Measurements from ENCODE around the gene COQ4. TPM values are rescaled to one million over a fixed set of nuclear protein-coding genes. Genes with fewer than 3 reads are reported as not detected.

The COQ4 gene
- total RNA-seq, 2 donors from 2014 or later, result 40.8 to 59.5 TPM

- H3K9me3 ChIP-seq, result no peaks in the 10 kb centered on the region
- TF ChIP-seq, protein P1, sequence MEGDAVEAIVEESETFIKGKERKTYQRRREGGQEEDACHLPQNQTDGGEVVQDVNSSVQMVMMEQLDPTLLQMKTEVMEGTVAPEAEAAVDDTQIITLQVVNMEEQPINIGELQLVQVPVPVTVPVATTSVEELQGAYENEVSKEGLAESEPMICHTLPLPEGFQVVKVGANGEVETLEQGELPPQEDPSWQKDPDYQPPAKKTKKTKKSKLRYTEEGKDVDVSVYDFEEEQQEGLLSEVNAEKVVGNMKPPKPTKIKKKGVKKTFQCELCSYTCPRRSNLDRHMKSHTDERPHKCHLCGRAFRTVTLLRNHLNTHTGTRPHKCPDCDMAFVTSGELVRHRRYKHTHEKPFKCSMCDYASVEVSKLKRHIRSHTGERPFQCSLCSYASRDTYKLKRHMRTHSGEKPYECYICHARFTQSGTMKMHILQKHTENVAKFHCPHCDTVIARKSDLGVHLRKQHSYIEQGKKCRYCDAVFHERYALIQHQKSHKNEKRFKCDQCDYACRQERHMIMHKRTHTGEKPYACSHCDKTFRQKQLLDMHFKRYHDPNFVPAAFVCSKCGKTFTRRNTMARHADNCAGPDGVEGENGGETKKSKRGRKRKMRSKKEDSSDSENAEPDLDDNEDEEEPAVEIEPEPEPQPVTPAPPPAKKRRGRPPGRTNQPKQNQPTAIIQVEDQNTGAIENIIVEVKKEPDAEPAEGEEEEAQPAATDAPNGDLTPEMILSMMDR (IDR thresholded peaks at IDR 0.05), result no peak
- no peak overlapping the region for H3K9ac ChIP-seq (ENCODE audit: low read depth in 2 of 2, low read length in 2 of 2)
- H3K36me3 ChIP-seq, result no peaks in the 10 kb centered on the region
- intact Hi-C loops (cut with DNase I), result no loop called here
- no peak for DNase-seq
- H3K27ac ChIP-seq, result no peak overlapping the region
- H3K4me1 ChIP-seq, result no peaks in the 10 kb centered on the region
- H3K4me3 ChIP-seq, result no peak overlapping the region
- H3K27me3 ChIP-seq, result no peaks in the 10 kb centered on the region
Measured at GRCh38 chr9:128286440-128286839, 36.2 kb upstream of the COQ4 start.

DNA sequence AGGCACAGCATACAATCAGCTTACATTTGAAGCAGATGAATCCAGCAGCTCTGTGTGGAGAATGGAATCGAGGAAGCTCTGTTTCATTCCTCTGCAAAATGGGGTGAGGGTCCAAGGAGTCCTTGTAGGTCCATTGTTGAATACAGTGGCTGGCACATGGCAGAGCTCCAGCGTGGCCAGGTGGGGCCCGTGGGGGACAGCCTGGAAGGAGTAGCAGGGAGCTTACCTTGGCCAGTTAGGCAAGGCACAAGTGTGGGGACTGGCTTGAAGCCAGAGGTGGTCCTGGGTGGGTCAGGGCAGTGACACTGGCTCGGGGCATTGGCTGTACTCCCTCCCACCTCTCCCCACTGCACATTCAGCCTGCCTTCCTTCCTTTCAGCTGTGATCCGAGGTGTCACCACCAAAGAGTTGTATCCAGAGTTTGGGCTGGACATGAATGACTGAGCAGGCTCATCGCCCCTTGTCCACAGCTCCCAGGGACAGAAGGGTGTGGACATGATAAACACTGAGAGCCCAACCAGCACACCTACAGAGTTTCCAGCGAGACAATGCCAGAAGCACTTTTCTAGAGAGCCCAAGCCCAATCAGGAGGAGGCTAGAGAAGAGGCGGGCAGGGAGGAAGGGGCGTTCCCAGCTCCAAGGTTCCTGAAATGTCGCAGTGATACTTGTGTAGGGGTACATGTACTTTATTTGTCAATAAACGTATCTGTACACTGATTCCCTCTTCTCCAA lies 34.2 kb upstream of the COQ4 start:
- Histone ChIP-seq H3K27ac (no peak overlapping the region), H3K4me1 (no peaks in the 10 kb centered on the region), H3K36me3 (no peaks in the 10 kb centered on the region), H3K9ac (ENCODE audit: low read depth in 2 of 2, low read length in 2 of 2) (no peak overlapping the region), H3K9me3 (no peaks in the 10 kb centered on the region), H3K4me3 (no peak overlapping the region), H3K27me3 (no peaks in the 10 kb centered on the region)
- intact Hi-C loops (cut with DNase I), result no loop called here
- no peak for DNase-seq
- TF ChIP-seq, protein P1 (IDR thresholded peaks at IDR 0.05), result no peak

- no peak overlapping the region for H3K4me3 ChIP-seq
- DNase-seq, result no peak
- H3K27me3 ChIP-seq, result no peaks in the 10 kb centered on the region
- H3K27ac ChIP-seq, result no peak overlapping the region
- no peaks in the 10 kb centered on the region for H3K9me3 ChIP-seq
- no peak overlapping the region for H3K9ac ChIP-seq (ENCODE audit: low read depth in 2 of 2, low read length in 2 of 2)
- TF ChIP-seq, protein P1 (IDR thresholded peaks at IDR 0.05), result no peak
- intact Hi-C loops (cut with DNase I), result loop anchor here (10.0 kb wide), 1 partner anchor 123 kb away; no protein-coding TSS in a partner anchor
- peaks cover 8% of the 10 kb centered on the region for H3K4me1 ChIP-seq
- H3K36me3 ChIP-seq, result no peaks in the 10 kb centered on the region
Measured at GRCh38 chr9:128292009-128292408, 30.6 kb upstream of the COQ4 start.

GRCh38 chr9:128293091-128293490 lies 29.5 kb upstream of the COQ4 start:
- TF ChIP-seq, protein P1 (IDR thresholded peaks at IDR 0.05), result no peak
- Histone ChIP-seq H3K27ac (no peak overlapping the region), H3K4me1 (peaks cover 8% of the 10 kb centered on the region), H3K27me3 (no peaks in the 10 kb centered on the region), H3K9ac (ENCODE audit: low read depth in 2 of 2, low read length in 2 of 2) (no peak overlapping the region), H3K36me3 (no peaks in the 10 kb centered on the region), H3K9me3 (no peaks in the 10 kb centered on the region), H3K4me3 (no peak overlapping the region)
- intact Hi-C loops (cut with DNase I), result loop anchor here (10.0 kb wide), 1 partner anchor 122 kb away; no protein-coding TSS in a partner anchor
- no peak for DNase-seq

DNA sequence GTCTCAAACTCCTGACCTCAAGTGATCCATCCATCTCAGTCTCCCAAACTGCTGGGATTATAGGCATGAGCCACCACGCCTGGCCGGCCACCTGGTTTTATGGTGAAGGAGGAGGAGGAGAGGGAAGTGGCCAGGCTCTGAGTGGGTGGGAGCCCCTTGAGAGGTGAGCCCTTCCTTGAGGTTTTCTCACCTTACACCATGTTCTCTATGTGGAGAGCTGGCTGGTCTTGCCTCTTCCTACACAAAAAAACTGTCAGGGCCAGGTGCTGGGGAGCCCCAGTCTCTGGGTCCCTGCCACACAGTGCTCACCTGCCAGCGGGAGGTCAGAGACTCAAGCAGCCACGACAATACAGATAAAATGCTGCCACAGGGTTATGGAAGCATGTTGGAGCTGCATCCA lies 28.5 kb upstream of the COQ4 start:
- H3K27ac ChIP-seq, result no peak overlapping the region
- H3K27me3 ChIP-seq, result no peaks in the 10 kb centered on the region
- TF ChIP-seq, protein P1 (IDR thresholded peaks at IDR 0.05), result no peak
- no peak overlapping the region for H3K4me3 ChIP-seq
- intact Hi-C loops (cut with DNase I), result loop anchor here (10.0 kb wide), 1 partner anchor 121 kb away; no protein-coding TSS in a partner anchor
- H3K4me1 ChIP-seq, result peaks cover 8% of the 10 kb centered on the region
- H3K36me3 ChIP-seq, result no peaks in the 10 kb centered on the region
- H3K9me3 ChIP-seq, result no peaks in the 10 kb centered on the region
- DNase-seq, result no peak
- H3K9ac ChIP-seq (ENCODE audit: low read depth in 2 of 2, low read length in 2 of 2), result no peak overlapping the region
